ENCODE data around the gene COL15A1. TPM values are rescaled to one million over a fixed set of nuclear protein-coding genes. Genes with fewer than 3 reads are reported as not detected.

COL15A1 gene
- polyA plus RNA-seq, 1 experiment, result 3.2 TPM

GRCh38 chr9:98962861-98963260 is 19.2 kb downstream of the COL15A1 start:
- ChIA-PET POLR2A (interaction anchor here (0.5 kb wide), 1 partner anchor 631 kb away, joined by 3 read pairs; no protein-coding TSS in a partner anchor), CTCF (interaction anchor here (0.7 to 5.3 kb wide), 5 partner anchors 12 to 178 kb away, joined by 3 to 46 read pairs (median 4); no protein-coding TSS in a partner anchor)
- Histone ChIP-seq H3K9me3 (ENCODE audit: control insufficient read depth, insufficient read depth, low read length) (no peaks in the 10 kb centered on the region; the same call in 1 of the 2 replicates), H3K27ac (ENCODE audit: low read depth, low read length) (no peak overlapping the region), H3K27me3 (ENCODE audit: control insufficient read depth, insufficient read depth, low read length) (peaks cover 5% of the 10 kb centered on the region), H3K4me3 (ENCODE audit: low read depth, low read length) (no peak overlapping the region)
- no peak for TF ChIP-seq CTCF (IDR thresholded peaks at IDR 0.05; ENCODE audit: low read depth, low read length)
- no peak for DNase-seq (ENCODE audit: low read depth, low spot score)

GRCh38 chr9:98964201-98964600 is 20.5 kb downstream of the COL15A1 start:
- no peak for DNase-seq (ENCODE audit: low read depth, low spot score)
- no peaks in the 10 kb centered on the region; the same call in 1 of the 2 replicates for H3K9me3 ChIP-seq (ENCODE audit: control insufficient read depth, insufficient read depth, low read length)
- no peak for TF ChIP-seq CTCF (IDR thresholded peaks at IDR 0.05; ENCODE audit: low read depth, low read length)
- no peak overlapping the region for H3K27ac ChIP-seq (ENCODE audit: low read depth, low read length)
- ChIA-PET POLR2A (no interaction called here), CTCF (interaction anchor here (1.0 to 5.3 kb wide), 5 partner anchors 11 to 220 kb away, joined by 3 to 46 read pairs (median 4); no protein-coding TSS in a partner anchor)
- peaks cover 5% of the 10 kb centered on the region for H3K27me3 ChIP-seq (ENCODE audit: control insufficient read depth, insufficient read depth, low read length)
- no peak overlapping the region for H3K4me3 ChIP-seq (ENCODE audit: low read depth, low read length)

DNA sequence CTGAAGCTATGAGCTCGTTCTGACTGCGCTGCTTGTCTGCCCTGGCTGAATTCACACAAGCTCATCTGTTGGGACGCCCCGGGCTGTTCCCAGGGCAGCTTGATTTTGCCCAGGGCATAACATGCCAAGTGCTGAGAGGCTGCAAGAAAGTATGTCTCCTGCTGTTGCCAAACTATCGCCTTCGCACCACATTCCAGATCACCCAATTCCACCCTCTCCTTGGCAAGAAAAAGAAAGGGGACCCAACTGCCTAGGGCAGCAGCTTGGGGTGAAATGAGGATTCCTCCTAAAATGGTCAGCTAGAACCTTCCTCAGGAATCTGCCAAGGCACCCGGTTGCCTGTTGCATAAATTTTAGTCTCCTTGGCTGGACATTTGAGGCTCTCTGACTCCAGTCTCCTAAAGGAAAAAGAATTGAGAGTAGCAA is 21.2 kb downstream of the COL15A1 start:
- Histone ChIP-seq H3K27ac (ENCODE audit: low read depth, low read length) (no peak overlapping the region), H3K4me3 (ENCODE audit: low read depth, low read length) (no peak overlapping the region), H3K27me3 (ENCODE audit: control insufficient read depth, insufficient read depth, low read length) (peaks cover 6% of the 10 kb centered on the region), H3K9me3 (ENCODE audit: control insufficient read depth, insufficient read depth, low read length) (no peaks in the 10 kb centered on the region; the same call in 1 of the 2 replicates)
- no peak for TF ChIP-seq CTCF (IDR thresholded peaks at IDR 0.05; ENCODE audit: low read depth, low read length)
- POLR2A ChIA-PET, result no interaction called here
- CTCF ChIA-PET, result interaction anchor here (1.0 to 5.3 kb wide), 5 partner anchors 10 to 219 kb away, joined by 3 to 46 read pairs (median 4); no protein-coding TSS in a partner anchor
- no peak for DNase-seq (ENCODE audit: low read depth, low spot score)

DNA sequence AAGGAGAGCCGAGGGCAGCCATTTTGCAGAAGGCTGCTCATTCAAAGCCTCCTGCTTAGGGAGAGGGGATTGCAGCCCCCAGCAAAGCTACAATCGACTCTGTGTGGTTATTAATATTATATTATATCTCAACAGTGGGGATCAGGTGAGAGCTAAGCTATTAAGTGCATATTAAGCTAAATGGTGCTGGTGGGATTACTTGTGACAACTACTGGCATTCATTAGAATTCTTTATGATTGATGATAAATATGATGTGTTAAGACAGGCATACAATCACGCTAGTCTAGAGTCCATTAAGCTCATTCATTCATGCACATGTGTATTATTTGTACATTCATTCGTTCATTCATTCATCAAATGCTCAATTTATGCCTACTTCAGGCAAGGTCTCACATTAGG is 23.0 kb downstream of the COL15A1 start:
- Histone ChIP-seq H3K9me3 (ENCODE audit: control insufficient read depth, insufficient read depth, low read length) (no peaks in the 10 kb centered on the region; the same call in 1 of the 2 replicates), H3K27ac (ENCODE audit: low read depth, low read length) (no peak overlapping the region), H3K4me3 (ENCODE audit: low read depth, low read length) (no peak overlapping the region), H3K27me3 (ENCODE audit: control insufficient read depth, insufficient read depth, low read length) (peaks cover 7% of the 10 kb centered on the region)
- CTCF ChIA-PET, result interaction anchor here (1.0 to 5.3 kb wide), 3 partner anchors 8 to 117 kb away, joined by 3 to 46 read pairs (median 21); no protein-coding TSS in a partner anchor
- TF ChIP-seq CTCF (IDR thresholded peaks at IDR 0.05; ENCODE audit: low read depth, low read length), result no peak
- DNase-seq (ENCODE audit: low read depth, low spot score), result no peak
- POLR2A ChIA-PET, result interaction anchor here (0.6 kb wide), 1 partner anchor 152 kb away, joined by 3 read pairs; no protein-coding TSS in a partner anchor

DNA sequence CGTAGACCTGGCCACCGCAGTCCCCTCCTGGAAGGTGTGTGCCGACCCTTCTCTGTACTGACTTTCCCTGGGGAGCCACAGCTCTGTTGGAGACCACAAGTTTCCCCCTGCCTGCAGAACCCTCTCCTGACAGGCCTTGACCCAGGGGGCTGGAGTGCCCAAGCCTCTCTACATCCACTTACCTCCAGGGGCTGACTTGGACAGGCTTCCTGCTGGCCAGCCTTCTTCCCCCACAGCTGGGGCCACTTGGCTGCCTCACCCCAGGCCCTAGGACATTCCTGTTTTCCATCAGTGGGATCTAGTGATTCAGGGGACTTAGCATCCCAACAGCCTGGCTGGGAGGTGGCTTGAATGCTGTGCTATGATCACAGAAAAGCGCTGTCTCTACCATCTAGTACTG is 23.6 kb downstream of the COL15A1 start:
- H3K27ac ChIP-seq (ENCODE audit: low read depth, low read length), result no peak overlapping the region
- no peaks in the 10 kb centered on the region; the same call in 1 of the 2 replicates for H3K9me3 ChIP-seq (ENCODE audit: control insufficient read depth, insufficient read depth, low read length)
- no peak overlapping the region for H3K4me3 ChIP-seq (ENCODE audit: low read depth, low read length)
- TF ChIP-seq CTCF (IDR thresholded peaks at IDR 0.05; ENCODE audit: low read depth, low read length), result no peak
- ChIA-PET POLR2A (no interaction called here), CTCF (interaction anchor here (1.0 to 5.3 kb wide), 3 partner anchors 8 to 118 kb away, joined by 3 to 46 read pairs (median 21); no protein-coding TSS in a partner anchor)
- peaks cover 9% of the 10 kb centered on the region for H3K27me3 ChIP-seq (ENCODE audit: control insufficient read depth, insufficient read depth, low read length)
- DNase-seq (ENCODE audit: low read depth, low spot score), result no peak

Measured in AG04450 (cell line).